H1 (cell line): ENCODE results near the gene ASF1B. TPM values are rescaled to one million over a fixed set of nuclear protein-coding genes. Genes with fewer than 3 reads are reported as not detected.

Source experiments
- CTCF ChIA-PET: fragments of 300-600 bp; sonication (Branson Sonifier 250); formaldehyde crosslinking; loops from one replicate; lab custom pipeline; 2021; ENCODE audit not compliant: partially characterized antibody; lab: Charles Lee
- POLR2A ChIA-PET: fragments of 300-600 bp; sonication (Branson Sonifier 250); formaldehyde crosslinking; loops from one replicate; lab custom pipeline; 2021; ENCODE audit warnings: inconsistent platforms; ENCODE audit not compliant: partially characterized antibody; lab: Charles Lee
- DNase-seq, 2 experiments: peaks; one replicate each; pipeline versions ENCODE4 v3.0.0 to v3.0.0-alpha.2; 2010 to 2022; ENCODE audit warnings: low spot score in 2 of 2, low read depth in 1 of 2, mixed read lengths in 1 of 2
- FAIRE-seq: peaks from 2 replicates; lab custom pipeline; 2011; peaks lifted over from hg19 to GRCh38; lab: Jason Lieb, UNC
- H2AFZ ChIP-seq: 2 replicates; pipeline ENCODE4 v1.8.1; 2012; ENCODE audit warnings: low read length, inconsistent platforms
- H2AK5ac ChIP-seq: 2 replicates; pipeline ENCODE4 v1.6.1; 2013; ENCODE audit warnings: low read depth, low read length
- H2BK120ac ChIP-seq: replicated peaks from 2 replicates; pipeline ENCODE3; 2013; ENCODE audit warnings: low read depth, low read length, inconsistent platforms
- H2BK12ac ChIP-seq: 2 replicates; pipeline ENCODE4 v1.6.1; 2013; ENCODE audit warnings: low read depth, low read length
- H2BK15ac ChIP-seq: 2 replicates; pipeline ENCODE4 v1.6.1; 2013; ENCODE audit warnings: low read length
- H2BK20ac ChIP-seq: 2 replicates; pipeline ENCODE4 v1.6.1; 2013; ENCODE audit warnings: low read length
- H2BK5ac ChIP-seq: 2 replicates; pipeline ENCODE4 v1.6.1; 2013; ENCODE audit warnings: low read depth, low read length
- H3K14ac ChIP-seq: 2 replicates; pipeline ENCODE4 v1.6.1; 2013; ENCODE audit warnings: inconsistent platforms; ENCODE audit not compliant: insufficient read length
- H3K18ac ChIP-seq: 2 replicates; pipeline ENCODE4 v1.6.1; 2013; ENCODE audit warnings: low read length; ENCODE audit errors: extremely low read depth
- H3K23ac ChIP-seq: 2 replicates; pipeline ENCODE4 v1.6.1; 2013; ENCODE audit warnings: inconsistent platforms; ENCODE audit not compliant: insufficient read length
- H3K23me2 ChIP-seq: 2 replicates; pipeline ENCODE4 v1.6.1; 2013; ENCODE audit warnings: low read depth, low read length
- H3K27ac ChIP-seq: 2 replicates; pipeline ENCODE4 v1.6.1; 2011; ENCODE audit warnings: low read depth, low read length, inconsistent platforms
- H3K27me3 ChIP-seq, 4 experiments: replicated peaks in 1 of 4; 1 replicate in 1 of 4; 2 replicates in 3 of 4; pipeline versions ENCODE4 v1.6.1 to v1.8.1; 2011 to 2013; ENCODE audit warnings: low read length in 3 of 4, mild to moderate bottlenecking in 3 of 4, inconsistent platforms in 2 of 4, mixed read lengths in 2 of 4, moderate library complexity in 1 of 4; ENCODE audit not compliant: control insufficient read depth in 3 of 4, insufficient read depth in 3 of 4; ENCODE audit errors: extremely low read depth in 1 of 4
- H3K36me3 ChIP-seq, 4 experiments: 2 replicates each; pipeline versions ENCODE4 v1.6.1 to v1.8.1; 2011 to 2013; ENCODE audit warnings: mild to moderate bottlenecking in 4 of 4, low read length in 3 of 4, moderate library complexity in 2 of 4, control low read depth in 1 of 4, inconsistent platforms in 1 of 4; ENCODE audit not compliant: insufficient read depth in 4 of 4, control insufficient read depth in 2 of 4
- H3K4ac ChIP-seq: replicated peaks from 2 replicates; pipeline ENCODE3; 2013; ENCODE audit warnings: low read length, low read depth, mixed read lengths, inconsistent platforms; ENCODE audit not compliant: insufficient read length
- H3K4me1 ChIP-seq, 4 experiments: replicated peaks in 1 of 4; 1 replicate in 1 of 4; 2 replicates in 3 of 4; pipeline versions ENCODE4 v1.6.1 to v1.8.1; 2011 to 2013; ENCODE audit warnings: low read length in 3 of 4, inconsistent platforms in 2 of 4, mixed read lengths in 1 of 4; ENCODE audit not compliant: insufficient read depth in 4 of 4, control insufficient read depth in 3 of 4
- H3K4me2 ChIP-seq, 2 experiments: 2 replicates each; pipeline versions ENCODE4 v1.6.1 to v1.8.1; 2011 to 2013; ENCODE audit warnings: low read depth in 2 of 2, low read length in 2 of 2, control low read depth in 1 of 2, inconsistent platforms in 1 of 2, mild to moderate bottlenecking in 1 of 2; ENCODE audit not compliant: insufficient read depth in 1 of 2
- H3K4me3 ChIP-seq, 4 experiments: fragments of 200-600, 300-600 bp in 1 of 4; sonication (generic), shearing (Covaris generic), sonication (Bioruptor Twin) in 1 of 4; 2 replicates each; pipeline versions ENCODE4 v1.5.1 to v1.8.1; 2011 to 2016; ENCODE audit warnings: low read length in 4 of 4, low read depth in 3 of 4, control low read depth in 2 of 4, inconsistent platforms in 2 of 4, mild to moderate bottlenecking in 2 of 4, mixed read lengths in 1 of 4, moderate library complexity in 1 of 4; ENCODE audit not compliant: insufficient read depth in 2 of 4; ENCODE audit errors: extremely low read depth in 1 of 4
- H3K56ac ChIP-seq: replicated peaks from 2 replicates; pipeline ENCODE3; 2013; ENCODE audit warnings: low read depth, mild to moderate bottlenecking, mixed read lengths, low read length, inconsistent platforms; ENCODE audit not compliant: insufficient read length
- H3K79me1 ChIP-seq: 2 replicates; pipeline ENCODE4 v1.6.1; 2013; ENCODE audit warnings: low read depth, low read length, control low read depth
- H3K79me2 ChIP-seq, 2 experiments: 2 replicates each; pipeline versions ENCODE4 v1.6.1 to v1.8.1; 2012 to 2013; ENCODE audit warnings: low read length in 2 of 2, mild to moderate bottlenecking in 2 of 2, inconsistent platforms in 1 of 2; ENCODE audit not compliant: insufficient read depth in 2 of 2, control insufficient read depth in 1 of 2
- H3K9ac ChIP-seq, 4 experiments: replicated peaks in 1 of 4; 1 replicate in 1 of 4; 2 replicates in 3 of 4; pipeline versions ENCODE4 v1.6.1 to v1.8.1; 2011 to 2013; ENCODE audit warnings: low read depth in 3 of 4, low read length in 3 of 4, control low read depth in 2 of 4, mild to moderate bottlenecking in 2 of 4, moderate library complexity in 2 of 4, inconsistent platforms in 1 of 4; ENCODE audit errors: extremely low read depth in 1 of 4
- H3K9me3 ChIP-seq, 2 experiments: 2 replicates each; pipeline versions ENCODE4 v1.6.1 to v1.8.1; 2012 to 2013; ENCODE audit warnings: mild to moderate bottlenecking in 2 of 2, moderate library complexity in 2 of 2, control low read depth in 1 of 2, inconsistent platforms in 1 of 2, low read depth in 1 of 2, low read length in 1 of 2, mixed read lengths in 1 of 2; ENCODE audit not compliant: insufficient read depth in 2 of 2
- H4K20me1 ChIP-seq, 2 experiments: replicated peaks in 1 of 2; 2 replicates each; pipeline versions ENCODE3 to v1.8.1; 2011 to 2013; ENCODE audit warnings: inconsistent platforms in 2 of 2, low read length in 2 of 2, mild to moderate bottlenecking in 1 of 2; ENCODE audit not compliant: insufficient read depth in 2 of 2, control insufficient read depth in 1 of 2
- H4K5ac ChIP-seq: 2 replicates; pipeline ENCODE4 v1.6.1; 2013; ENCODE audit warnings: low read length, low read depth, mixed read lengths, inconsistent platforms; ENCODE audit not compliant: insufficient read length
- H4K8ac ChIP-seq: 2 replicates; pipeline ENCODE4 v1.8.0; 2013; ENCODE audit warnings: mild to moderate bottlenecking, moderate library complexity, low read length, inconsistent platforms; ENCODE audit not compliant: insufficient read depth; ENCODE audit errors: extremely low read depth
- H4K91ac ChIP-seq: replicated peaks from 2 replicates; pipeline ENCODE3; 2013; ENCODE audit warnings: low read length, mixed read lengths, inconsistent platforms; ENCODE audit not compliant: insufficient read length
- CTCF ChIP-seq, 3 experiments: IDR thresholded peaks; 1 replicate in 2 of 3; 2 replicates in 1 of 3; pipeline versions ENCODE4 v1.5.1 to v1.6.1; 2011; ENCODE audit warnings: low read length in 3 of 3, mild to moderate bottlenecking in 3 of 3, inconsistent platforms in 2 of 3, low read depth in 1 of 3, moderate library complexity in 1 of 3; ENCODE audit not compliant: insufficient read depth in 1 of 3; ENCODE audit errors: control extremely low read depth in 1 of 3
- POLR2A ChIP-seq, 2 experiments: IDR thresholded peaks; 1 replicate in 1 of 2; 2 replicates in 1 of 2; pipeline ENCODE4 v1.6.1; 2011; ENCODE audit warnings: low read depth in 2 of 2, low read length in 2 of 2, mild to moderate bottlenecking in 2 of 2; ENCODE audit errors: control extremely low read depth in 1 of 2
- WGBS, 2 experiments: shearing (Covaris generic) in 1 of 2; methylation state at CpG; one replicate each; pipeline versions ENCODE4 v1.1.6 to v1.1.7; 2013 to 2015; ENCODE audit warnings: low lambda C conversion rate in 2 of 2, mixed read lengths in 2 of 2, inconsistent platforms in 1 of 2, low coverage in 1 of 2, missing lambda C conversion rate in 1 of 2; ENCODE audit not compliant: insufficient replicate concordance in 2 of 2, insufficient coverage in 1 of 2, insufficient read length in 1 of 2; ENCODE audit errors: extremely low coverage in 1 of 2, missing lambda C conversion rate in 1 of 2; 5-methylcytosine and 5-hydroxymethylcytosine counted together
- polyA plus RNA-seq, 7 experiments: library from polyadenylated mRNA; depleted of rRNA in 3 of 7; stranded (reverse) in 5 of 7; unstranded in 2 of 7; fragments of >200 nt in 5 of 7; fragments of 200-250 nt in 2 of 7; gene quantifications; 1 replicate in 5 of 7; 2 replicates in 1 of 7; 4 replicates in 1 of 7; pipeline versions ENCODE4 v1.2.1 to v1.2.3, GENCODE V29; 2011 to 2013; ENCODE audit warnings: missing spikeins in 2 of 7, mixed read lengths in 2 of 7
- total RNA-seq: library from RNA; stranded (reverse); fragmentation: NEBNext Ultra II Directional; extraction: Animal tissue kit (Norgen Biotek cat#: 25700); gene quantifications from 2 replicates; pipeline ENCODE4 v1.2.1, GENCODE V29; 2021

The ASF1B gene
- total and polyA plus RNA-seq, 2 of the 8 experiments (the other 6 are each of a cell fraction or from before 2014, with no cell fraction given), result 32.6 to 59.2 TPM

GRCh38 chr19:14122924-14123323, 13.5 kb downstream of the ASF1B start:
- Histone ChIP-seq H3K4ac (no peak overlapping the region), H2BK5ac (no peak overlapping the region), H3K4me3 (no peak overlapping the region), H3K18ac (no peak overlapping the region), H3K4me1 (peaks cover 0 to 8% (median 6%) of the 10 kb centered on the region in 4 experiments; a peak in 5 of 7 replicates), H3K36me3 (peaks cover 2 to 27% (median 13%) of the 10 kb centered on the region in 4 experiments; a peak in 6 of 8 replicates), H2BK20ac (no peak overlapping the region), H3K79me2 (no peaks in the 10 kb centered on the region), H4K8ac (no peak overlapping the region), H3K27ac (no peak overlapping the region), H2BK12ac (no peak overlapping the region), H3K27me3 (no peaks in the 10 kb centered on the region), H3K14ac (no peak overlapping the region), H3K56ac (no peak overlapping the region), H3K79me1 (no peaks in the 10 kb centered on the region), H3K4me2 (no peak overlapping the region), H2AK5ac (no peak overlapping the region), H3K9me3 (no peaks in the 10 kb centered on the region), H2BK120ac (no peak overlapping the region), H4K91ac (no peak overlapping the region), H3K23me2 (peaks cover 5% of the 10 kb centered on the region), H2AFZ (no peak overlapping the region), H4K5ac (no peak overlapping the region), H3K9ac (no peak overlapping the region), H4K20me1 (peaks cover 0 to 12% of the 10 kb centered on the region in 2 experiments), H3K23ac (no peak overlapping the region), H2BK15ac (no peak overlapping the region)
- FAIRE-seq, result no peak
- WGBS, 2 experiments, result 96% methylated on average over 6 of the region's 6 CpGs; no CpG with 5 or more reads in 1 of the 2 experiments
- CTCF ChIA-PET, result interaction anchor here (0.6 to 3.4 kb wide), 5 partner anchors 8 to 45 kb away, joined by 3 to 15 read pairs (median 3); partner anchors contain the start of gene ASF1B
- no peak for DNase-seq
- POLR2A ChIA-PET, result interaction anchor here (1.0 to 11.0 kb wide), 3 partner anchors 8 to 198 kb away, joined by 4 to 109 read pairs (median 6); partner anchors contain the start of gene ASF1B
- TF ChIP-seq CTCF (IDR thresholded peaks at IDR 0.05; ENCODE audit: control extremely low read depth in 1 of 3, insufficient read depth in 1 of 3, low read depth in 1 of 3, low read length in 3 of 3), result no peak
- TF ChIP-seq POLR2A (IDR thresholded peaks at IDR 0.05; ENCODE audit: control extremely low read depth in 1 of 2, low read depth in 2 of 2, low read length in 2 of 2), result no peak
